ENCODE data around the gene CDC42. TPM values are rescaled to one million over a fixed set of nuclear protein-coding genes. Genes with fewer than 3 reads are reported as not detected.

Gene CDC42
- total RNA-seq, 1 donor, result 432 TPM

DNA sequence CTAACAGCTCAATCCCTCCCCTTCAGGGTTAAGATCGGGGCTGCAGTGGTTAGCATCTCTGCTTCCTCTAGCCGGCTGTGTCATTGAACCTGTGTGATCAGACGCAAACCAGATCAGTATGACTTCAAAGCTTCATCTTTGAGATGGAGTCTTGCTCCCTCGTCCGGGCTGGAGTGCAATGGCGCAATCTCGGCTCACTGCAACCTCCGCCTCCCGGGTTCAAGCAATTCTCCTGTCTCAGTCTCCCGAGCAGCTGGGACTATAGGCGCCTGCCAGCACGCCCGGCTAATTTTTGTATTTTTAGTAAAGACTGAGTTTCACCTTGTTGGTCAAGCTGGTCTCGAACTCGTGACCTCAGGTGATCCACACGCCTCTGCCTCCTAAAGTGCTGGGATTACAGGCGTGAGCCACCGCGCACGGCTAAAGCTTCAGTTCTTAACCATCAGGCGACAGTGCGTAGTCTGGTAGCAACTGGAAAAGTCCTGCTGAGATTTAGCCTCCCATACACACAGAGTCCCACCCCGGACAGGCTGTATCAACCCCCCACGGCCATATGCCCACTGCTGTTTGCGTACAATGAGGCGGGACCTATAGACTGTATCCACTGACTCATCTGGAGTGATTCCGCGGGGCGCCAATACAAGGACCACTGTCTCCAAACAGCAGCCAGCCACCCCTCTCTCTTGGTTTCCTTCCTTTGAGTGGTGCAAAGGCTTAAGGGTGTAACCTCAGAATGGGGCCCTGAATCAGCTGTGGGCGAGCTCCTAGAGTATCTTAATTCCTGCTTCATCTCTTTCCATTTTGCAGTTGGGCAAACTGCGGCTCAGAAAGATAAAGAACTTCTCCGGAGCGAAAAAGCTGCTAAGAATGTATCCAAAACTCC lies 27.8 kb upstream of the CDC42 start:
- H4K20me1 ChIP-seq (ENCODE audit: insufficient read depth, low read length), result no peaks in the 10 kb centered on the region
- DNase-seq (ENCODE audit: insufficient read length, low spot score, missing footprints), result peak; percentile 86
- H3K79me2 ChIP-seq (ENCODE audit: insufficient read depth, low read length), result peaks cover 5% of the 10 kb centered on the region
- H3K4me3 ChIP-seq (ENCODE audit: insufficient read depth, low read length), result peak overlapping the region; percentile 89
- H2AFZ ChIP-seq (ENCODE audit: low read length), result peak overlapping the region; percentile 95
- H3K36me3 ChIP-seq (ENCODE audit: insufficient read depth, low read length), result no peaks in the 10 kb centered on the region
- H3K27ac ChIP-seq (ENCODE audit: low read depth, low read length), result peak overlapping the region; percentile 91
- peak overlapping the region; percentile 75 for H3K4me2 ChIP-seq (ENCODE audit: insufficient read depth, low read length)
- peaks cover 21% of the 10 kb centered on the region for H3K4me1 ChIP-seq (ENCODE audit: insufficient read depth, low read length)
- no peaks in the 10 kb centered on the region for H3K27me3 ChIP-seq (ENCODE audit: insufficient read depth, low read length)
- TF ChIP-seq, protein P1, sequence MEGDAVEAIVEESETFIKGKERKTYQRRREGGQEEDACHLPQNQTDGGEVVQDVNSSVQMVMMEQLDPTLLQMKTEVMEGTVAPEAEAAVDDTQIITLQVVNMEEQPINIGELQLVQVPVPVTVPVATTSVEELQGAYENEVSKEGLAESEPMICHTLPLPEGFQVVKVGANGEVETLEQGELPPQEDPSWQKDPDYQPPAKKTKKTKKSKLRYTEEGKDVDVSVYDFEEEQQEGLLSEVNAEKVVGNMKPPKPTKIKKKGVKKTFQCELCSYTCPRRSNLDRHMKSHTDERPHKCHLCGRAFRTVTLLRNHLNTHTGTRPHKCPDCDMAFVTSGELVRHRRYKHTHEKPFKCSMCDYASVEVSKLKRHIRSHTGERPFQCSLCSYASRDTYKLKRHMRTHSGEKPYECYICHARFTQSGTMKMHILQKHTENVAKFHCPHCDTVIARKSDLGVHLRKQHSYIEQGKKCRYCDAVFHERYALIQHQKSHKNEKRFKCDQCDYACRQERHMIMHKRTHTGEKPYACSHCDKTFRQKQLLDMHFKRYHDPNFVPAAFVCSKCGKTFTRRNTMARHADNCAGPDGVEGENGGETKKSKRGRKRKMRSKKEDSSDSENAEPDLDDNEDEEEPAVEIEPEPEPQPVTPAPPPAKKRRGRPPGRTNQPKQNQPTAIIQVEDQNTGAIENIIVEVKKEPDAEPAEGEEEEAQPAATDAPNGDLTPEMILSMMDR (IDR thresholded peaks at IDR 0.05; ENCODE audit: extremely low read depth, low read depth, low read length), result no peak
- no peaks in the 10 kb centered on the region for H3K9me3 ChIP-seq (ENCODE audit: low read depth, low read length)

DNA sequence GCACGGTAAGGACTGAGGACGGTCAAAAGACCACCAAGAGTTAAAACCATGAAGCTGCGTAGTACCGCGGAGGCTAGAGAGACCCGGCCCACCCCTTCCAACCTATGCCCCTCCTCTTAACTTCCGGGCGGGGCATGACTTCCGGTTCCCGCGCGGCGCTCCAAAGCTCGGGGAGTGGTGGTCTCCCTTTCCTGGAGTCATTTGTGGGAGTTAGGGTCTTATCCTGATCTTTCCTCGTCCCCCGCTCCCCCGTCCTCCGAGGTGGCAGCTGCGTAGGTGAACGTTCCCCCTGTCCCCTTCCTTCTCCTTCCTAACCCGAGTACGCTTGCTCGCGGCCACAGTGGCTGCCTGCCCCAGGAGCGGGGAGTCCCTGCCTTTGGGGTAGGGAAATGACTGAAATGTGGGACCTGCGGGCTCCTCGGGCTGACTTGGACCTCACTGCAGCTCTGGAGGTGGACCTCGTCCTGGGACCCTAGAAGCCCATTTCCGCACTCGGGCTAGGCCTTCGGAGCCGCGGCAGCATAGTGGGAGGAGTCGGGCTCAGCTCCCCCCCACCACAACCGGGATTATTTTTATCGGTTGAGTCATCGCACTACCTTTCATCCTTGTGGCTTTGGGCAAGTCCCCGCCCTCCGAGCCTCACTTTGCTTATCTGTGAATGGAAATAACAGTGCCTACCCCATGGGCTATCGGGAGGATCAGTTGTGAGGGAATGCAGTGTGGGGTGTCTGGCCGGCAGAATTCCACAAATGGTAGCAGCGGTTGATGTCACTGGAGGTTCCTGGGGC lies 26.9 kb upstream of the CDC42 start:
- DNase-seq (ENCODE audit: insufficient read length, low spot score, missing footprints), result peak; percentile 92
- H2AFZ ChIP-seq (ENCODE audit: low read length), result peak overlapping the region; percentile 95
- H3K4me2 ChIP-seq (ENCODE audit: insufficient read depth, low read length), result peak overlapping the region; percentile 75
- H3K4me3 ChIP-seq (ENCODE audit: insufficient read depth, low read length), result peak overlapping the region; percentile 89
- TF ChIP-seq, protein P1 (IDR thresholded peaks at IDR 0.05; ENCODE audit: extremely low read depth, low read depth, low read length), result no peak
- peak overlapping the region; percentile 91 for H3K27ac ChIP-seq (ENCODE audit: low read depth, low read length)
- no peaks in the 10 kb centered on the region for H3K27me3 ChIP-seq (ENCODE audit: insufficient read depth, low read length)
- no peaks in the 10 kb centered on the region for H4K20me1 ChIP-seq (ENCODE audit: insufficient read depth, low read length)
- H3K36me3 ChIP-seq (ENCODE audit: insufficient read depth, low read length), result no peaks in the 10 kb centered on the region
- peaks cover 5% of the 10 kb centered on the region for H3K79me2 ChIP-seq (ENCODE audit: insufficient read depth, low read length)
- H3K4me1 ChIP-seq (ENCODE audit: insufficient read depth, low read length), result peaks cover 18% of the 10 kb centered on the region
- no peaks in the 10 kb centered on the region for H3K9me3 ChIP-seq (ENCODE audit: low read depth, low read length)

DNA sequence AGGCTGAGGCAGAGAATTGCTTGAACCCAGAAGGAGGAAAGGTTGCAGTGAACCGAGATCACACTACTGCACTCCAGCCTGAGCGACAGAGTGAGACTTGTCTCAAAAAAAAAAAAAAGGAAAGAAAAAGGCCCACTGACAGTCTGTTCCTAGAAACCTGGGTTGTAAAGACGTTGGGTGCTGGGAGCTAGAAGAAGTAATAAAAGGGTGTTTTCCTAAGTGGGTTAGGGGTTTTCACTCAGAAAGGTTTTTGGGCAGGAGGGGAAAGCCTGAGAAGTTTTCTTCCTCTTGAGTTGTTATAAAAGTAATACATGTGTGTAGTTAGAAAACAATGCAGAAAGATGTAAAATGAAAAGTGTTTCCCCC lies 25.6 kb upstream of the CDC42 start:
- TF ChIP-seq, protein P1 (IDR thresholded peaks at IDR 0.05; ENCODE audit: extremely low read depth, low read depth, low read length), result no peak
- Histone ChIP-seq H3K4me3 (ENCODE audit: insufficient read depth, low read length) (no peak overlapping the region), H3K4me1 (ENCODE audit: insufficient read depth, low read length) (peaks cover 18% of the 10 kb centered on the region), H3K79me2 (ENCODE audit: insufficient read depth, low read length) (peaks cover 5% of the 10 kb centered on the region), H3K27ac (ENCODE audit: low read depth, low read length) (no peak overlapping the region), H3K27me3 (ENCODE audit: insufficient read depth, low read length) (no peaks in the 10 kb centered on the region), H3K4me2 (ENCODE audit: insufficient read depth, low read length) (no peak overlapping the region), H4K20me1 (ENCODE audit: insufficient read depth, low read length) (no peaks in the 10 kb centered on the region), H3K9me3 (ENCODE audit: low read depth, low read length) (no peaks in the 10 kb centered on the region), H3K36me3 (ENCODE audit: insufficient read depth, low read length) (no peaks in the 10 kb centered on the region), H2AFZ (ENCODE audit: low read length) (no peak overlapping the region)
- no peak for DNase-seq (ENCODE audit: insufficient read length, low spot score, missing footprints)

DNA sequence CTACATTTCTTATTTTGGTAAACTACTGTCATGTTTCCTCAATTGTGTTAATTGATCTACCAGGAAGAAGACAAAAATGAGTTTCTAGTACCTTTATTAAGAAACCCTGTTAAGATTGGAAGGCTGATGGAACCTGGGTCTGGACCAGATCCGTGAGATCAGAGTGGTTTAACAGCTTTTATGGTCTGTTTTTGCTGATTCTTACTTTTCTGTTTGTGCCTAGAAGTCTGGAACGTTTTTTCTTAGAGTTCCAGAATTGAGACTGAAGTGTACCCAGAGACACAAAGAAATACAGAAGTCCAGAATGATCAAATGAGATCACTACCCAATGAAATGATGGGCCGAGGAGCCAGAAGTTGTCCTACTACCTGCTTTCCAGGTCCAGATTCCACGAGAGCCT lies 22.5 kb upstream of the CDC42 start:
- H3K27me3 ChIP-seq (ENCODE audit: insufficient read depth, low read length), result no peaks in the 10 kb centered on the region
- TF ChIP-seq, protein P1 (IDR thresholded peaks at IDR 0.05; ENCODE audit: extremely low read depth, low read depth, low read length), result no peak
- peaks cover 6% of the 10 kb centered on the region for H3K4me1 ChIP-seq (ENCODE audit: insufficient read depth, low read length)
- H3K79me2 ChIP-seq (ENCODE audit: insufficient read depth, low read length), result peaks cover 5% of the 10 kb centered on the region
- no peaks in the 10 kb centered on the region for H4K20me1 ChIP-seq (ENCODE audit: insufficient read depth, low read length)
- H3K36me3 ChIP-seq (ENCODE audit: insufficient read depth, low read length), result no peaks in the 10 kb centered on the region
- no peak overlapping the region for H3K27ac ChIP-seq (ENCODE audit: low read depth, low read length)
- no peak overlapping the region for H2AFZ ChIP-seq (ENCODE audit: low read length)
- H3K4me2 ChIP-seq (ENCODE audit: insufficient read depth, low read length), result no peak overlapping the region
- H3K9me3 ChIP-seq (ENCODE audit: low read depth, low read length), result no peaks in the 10 kb centered on the region
- no peak overlapping the region for H3K4me3 ChIP-seq (ENCODE audit: insufficient read depth, low read length)
- DNase-seq (ENCODE audit: insufficient read length, low spot score, missing footprints), result no peak
